ENCODE results near the gene CEND1. TPM values are rescaled to one million over a fixed set of nuclear protein-coding genes. Genes with fewer than 3 reads are reported as not detected.

The CEND1 gene
- total and polyA plus RNA-seq, 2 of the 13 experiments (the other 11 are each of a cell fraction or from before 2014, with no cell fraction given), result not detected

DNA sequence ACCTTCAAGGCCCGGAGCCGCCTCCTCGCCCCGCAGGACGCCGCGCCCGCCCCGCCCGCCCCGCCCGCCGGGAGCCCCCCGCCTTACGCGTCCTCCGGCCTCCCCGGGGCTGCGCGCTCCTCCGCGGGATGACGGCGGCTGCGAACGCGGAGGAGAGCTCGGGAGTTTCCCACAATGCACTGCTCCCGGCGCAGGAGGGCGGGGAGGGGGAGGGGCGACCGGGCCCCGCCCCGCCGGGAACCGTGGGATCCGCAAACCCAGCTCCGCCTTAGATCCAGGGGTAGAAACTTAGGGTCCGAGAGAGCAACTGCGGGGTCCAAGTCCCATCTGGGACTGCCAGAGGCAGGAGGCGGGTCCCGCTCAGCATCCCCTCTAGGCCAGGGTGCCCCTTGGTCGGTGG is at the start of gene CEND1 (continued):
- TF ChIP-seq ZNF687 (CRISPR knock-in tag; IDR thresholded peaks at IDR 0.05) (peak; percentile 2; the same call in 1 of the 2 replicates), ZNF562 (CRISPR knock-in tag; IDR thresholded peaks at IDR 0.05; ENCODE audit: borderline replicate concordance) (no peak), HNF4G (IDR thresholded peaks at IDR 0.05; ENCODE audit: borderline replicate concordance, low read depth, low read length) (no peak), HNF4G (CRISPR knock-in tag; IDR thresholded peaks at IDR 0.05; ENCODE audit: borderline replicate concordance, low read depth) (no peak), ZNF230 (CRISPR knock-in tag; IDR thresholded peaks at IDR 0.05) (no peak), POLR2G (IDR thresholded peaks at IDR 0.05; ENCODE audit: low read depth, low read length) (no peak), ZBTB7A (CRISPR knock-in tag; IDR thresholded peaks at IDR 0.05) (no peak), ZMYM4 (CRISPR knock-in tag; IDR thresholded peaks at IDR 0.05) (no peak), ZNF775 (CRISPR knock-in tag; IDR thresholded peaks at IDR 0.05; ENCODE audit: borderline replicate concordance) (no peak), ZSCAN25 (CRISPR knock-in tag; IDR thresholded peaks at IDR 0.05) (no peak), ZNF547 (CRISPR knock-in tag; IDR thresholded peaks at IDR 0.05) (no peak), ZNF703 (CRISPR knock-in tag; IDR thresholded peaks at IDR 0.05; ENCODE audit: borderline replicate concordance) (no peak), ZNF205 (CRISPR knock-in tag; IDR thresholded peaks at IDR 0.05) (no peak)
- TF ChIP-seq, protein P1, sequence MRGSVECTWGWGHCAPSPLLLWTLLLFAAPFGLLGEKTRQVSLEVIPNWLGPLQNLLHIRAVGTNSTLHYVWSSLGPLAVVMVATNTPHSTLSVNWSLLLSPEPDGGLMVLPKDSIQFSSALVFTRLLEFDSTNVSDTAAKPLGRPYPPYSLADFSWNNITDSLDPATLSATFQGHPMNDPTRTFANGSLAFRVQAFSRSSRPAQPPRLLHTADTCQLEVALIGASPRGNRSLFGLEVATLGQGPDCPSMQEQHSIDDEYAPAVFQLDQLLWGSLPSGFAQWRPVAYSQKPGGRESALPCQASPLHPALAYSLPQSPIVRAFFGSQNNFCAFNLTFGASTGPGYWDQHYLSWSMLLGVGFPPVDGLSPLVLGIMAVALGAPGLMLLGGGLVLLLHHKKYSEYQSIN (CRISPR knock-in tag; IDR thresholded peaks at IDR 0.05; ENCODE audit: borderline replicate concordance), result no peak
- TF ChIP-seq, protein P2, sequence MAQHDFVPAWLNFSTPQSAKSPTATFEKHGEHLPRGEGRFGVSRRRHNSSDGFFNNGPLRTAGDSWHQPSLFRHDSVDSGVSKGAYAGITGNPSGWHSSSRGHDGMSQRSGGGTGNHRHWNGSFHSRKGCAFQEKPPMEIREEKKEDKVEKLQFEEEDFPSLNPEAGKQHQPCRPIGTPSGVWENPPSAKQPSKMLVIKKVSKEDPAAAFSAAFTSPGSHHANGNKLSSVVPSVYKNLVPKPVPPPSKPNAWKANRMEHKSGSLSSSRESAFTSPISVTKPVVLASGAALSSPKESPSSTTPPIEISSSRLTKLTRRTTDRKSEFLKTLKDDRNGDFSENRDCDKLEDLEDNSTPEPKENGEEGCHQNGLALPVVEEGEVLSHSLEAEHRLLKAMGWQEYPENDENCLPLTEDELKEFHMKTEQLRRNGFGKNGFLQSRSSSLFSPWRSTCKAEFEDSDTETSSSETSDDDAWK (CRISPR knock-in tag; IDR thresholded peaks at IDR 0.05), result no peak
- TF ChIP-seq, protein P3, sequence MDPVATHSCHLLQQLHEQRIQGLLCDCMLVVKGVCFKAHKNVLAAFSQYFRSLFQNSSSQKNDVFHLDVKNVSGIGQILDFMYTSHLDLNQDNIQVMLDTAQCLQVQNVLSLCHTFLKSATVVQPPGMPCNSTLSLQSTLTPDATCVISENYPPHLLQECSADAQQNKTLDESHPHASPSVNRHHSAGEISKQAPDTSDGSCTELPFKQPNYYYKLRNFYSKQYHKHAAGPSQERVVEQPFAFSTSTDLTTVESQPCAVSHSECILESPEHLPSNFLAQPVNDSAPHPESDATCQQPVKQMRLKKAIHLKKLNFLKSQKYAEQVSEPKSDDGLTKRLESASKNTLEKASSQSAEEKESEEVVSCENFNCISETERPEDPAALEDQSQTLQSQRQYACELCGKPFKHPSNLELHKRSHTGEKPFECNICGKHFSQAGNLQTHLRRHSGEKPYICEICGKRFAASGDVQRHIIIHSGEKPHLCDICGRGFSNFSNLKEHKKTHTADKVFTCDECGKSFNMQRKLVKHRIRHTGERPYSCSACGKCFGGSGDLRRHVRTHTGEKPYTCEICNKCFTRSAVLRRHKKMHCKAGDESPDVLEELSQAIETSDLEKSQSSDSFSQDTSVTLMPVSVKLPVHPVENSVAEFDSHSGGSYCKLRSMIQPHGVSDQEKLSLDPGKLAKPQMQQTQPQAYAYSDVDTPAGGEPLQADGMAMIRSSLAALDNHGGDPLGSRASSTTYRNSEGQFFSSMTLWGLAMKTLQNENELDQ (CRISPR knock-in tag; IDR thresholded peaks at IDR 0.05; ENCODE audit: borderline replicate concordance), result no peak
- TF ChIP-seq, protein P4, sequence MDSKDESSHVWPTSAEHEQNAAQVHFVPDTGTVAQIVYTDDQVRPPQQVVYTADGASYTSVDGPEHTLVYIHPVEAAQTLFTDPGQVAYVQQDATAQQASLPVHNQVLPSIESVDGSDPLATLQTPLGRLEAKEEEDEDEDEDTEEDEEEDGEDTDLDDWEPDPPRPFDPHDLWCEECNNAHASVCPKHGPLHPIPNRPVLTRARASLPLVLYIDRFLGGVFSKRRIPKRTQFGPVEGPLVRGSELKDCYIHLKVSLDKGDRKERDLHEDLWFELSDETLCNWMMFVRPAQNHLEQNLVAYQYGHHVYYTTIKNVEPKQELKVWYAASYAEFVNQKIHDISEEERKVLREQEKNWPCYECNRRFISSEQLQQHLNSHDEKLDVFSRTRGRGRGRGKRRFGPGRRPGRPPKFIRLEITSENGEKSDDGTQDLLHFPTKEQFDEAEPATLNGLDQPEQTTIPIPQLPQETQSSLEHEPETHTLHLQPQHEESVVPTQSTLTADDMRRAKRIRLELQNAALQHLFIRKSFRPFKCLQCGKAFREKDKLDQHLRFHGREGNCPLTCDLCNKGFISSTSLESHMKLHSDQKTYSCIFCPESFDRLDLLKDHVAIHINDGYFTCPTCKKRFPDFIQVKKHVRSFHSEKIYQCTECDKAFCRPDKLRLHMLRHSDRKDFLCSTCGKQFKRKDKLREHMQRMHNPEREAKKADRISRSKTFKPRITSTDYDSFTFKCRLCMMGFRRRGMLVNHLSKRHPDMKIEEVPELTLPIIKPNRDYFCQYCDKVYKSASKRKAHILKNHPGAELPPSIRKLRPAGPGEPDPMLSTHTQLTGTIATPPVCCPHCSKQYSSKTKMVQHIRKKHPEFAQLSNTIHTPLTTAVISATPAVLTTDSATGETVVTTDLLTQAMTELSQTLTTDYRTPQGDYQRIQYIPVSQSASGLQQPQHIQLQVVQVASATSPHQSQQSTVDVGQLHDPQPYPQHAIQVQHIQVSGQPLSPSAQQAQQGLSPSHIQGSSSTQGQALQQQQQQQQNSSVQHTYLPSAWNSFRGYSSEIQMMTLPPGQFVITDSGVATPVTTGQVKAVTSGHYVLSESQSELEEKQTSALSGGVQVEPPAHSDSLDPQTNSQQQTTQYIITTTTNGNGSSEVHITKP (CRISPR knock-in tag; IDR thresholded peaks at IDR 0.05; ENCODE audit: low read depth), result no peak

Data from HepG2 (cell line).